Suprapubic skin (tissue), 3 donors: ENCODE results near the gene RELL1.

ENCODE experiments used
- POLR2A ChIP-seq, 2 donors: fragments of 450-650 bp; IDR thresholded peaks; one replicate each; pipeline ENCODE4 v1.6.1; 2017; ENCODE audit warnings: antibody characterized with exemption in 2 of 2, mild to moderate bottlenecking in 2 of 2, moderate library complexity in 2 of 2
- TF ChIP-seq, protein P1 (sequence below), 2 donors: fragments of 200-600 bp in 1 of 2; fragments of 450-650 bp in 1 of 2; sonication (generic) in 1 of 2; IDR thresholded peaks; one replicate each; pipeline ENCODE4 v1.5.1; 2016 to 2019; ENCODE audit warnings: antibody characterized with exemption in 2 of 2, mild to moderate bottlenecking in 1 of 2, moderate library complexity in 1 of 2

- TF ChIP-seq, protein P1, sequence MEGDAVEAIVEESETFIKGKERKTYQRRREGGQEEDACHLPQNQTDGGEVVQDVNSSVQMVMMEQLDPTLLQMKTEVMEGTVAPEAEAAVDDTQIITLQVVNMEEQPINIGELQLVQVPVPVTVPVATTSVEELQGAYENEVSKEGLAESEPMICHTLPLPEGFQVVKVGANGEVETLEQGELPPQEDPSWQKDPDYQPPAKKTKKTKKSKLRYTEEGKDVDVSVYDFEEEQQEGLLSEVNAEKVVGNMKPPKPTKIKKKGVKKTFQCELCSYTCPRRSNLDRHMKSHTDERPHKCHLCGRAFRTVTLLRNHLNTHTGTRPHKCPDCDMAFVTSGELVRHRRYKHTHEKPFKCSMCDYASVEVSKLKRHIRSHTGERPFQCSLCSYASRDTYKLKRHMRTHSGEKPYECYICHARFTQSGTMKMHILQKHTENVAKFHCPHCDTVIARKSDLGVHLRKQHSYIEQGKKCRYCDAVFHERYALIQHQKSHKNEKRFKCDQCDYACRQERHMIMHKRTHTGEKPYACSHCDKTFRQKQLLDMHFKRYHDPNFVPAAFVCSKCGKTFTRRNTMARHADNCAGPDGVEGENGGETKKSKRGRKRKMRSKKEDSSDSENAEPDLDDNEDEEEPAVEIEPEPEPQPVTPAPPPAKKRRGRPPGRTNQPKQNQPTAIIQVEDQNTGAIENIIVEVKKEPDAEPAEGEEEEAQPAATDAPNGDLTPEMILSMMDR (IDR thresholded peaks at IDR 0.05): no peak
- TF ChIP-seq POLR2A (IDR thresholded peaks at IDR 0.05): no peak
These were observed 46.5 kb downstream of the RELL1 start for GRCh38 chr4:37639551-37640285.
